GM18508 (cell line): ENCODE measurements around the gene ANKRD13A.
"Not testable (repeated sequence)": the region's sequence is repeated elsewhere in the genome, so short reads cannot be mapped to it uniquely, and the experiment has no call there.

Source experiments
- ATAC-seq: cut with Tn5 transposase; IDR thresholded peaks from one replicate; pipeline ENCODE4 v1.9.1; 2021; ENCODE audit warnings: moderate number of reproducible peaks; ENCODE audit not compliant: insufficient read depth, unreplicated experiment

Gene ANKRD13A

DNA sequence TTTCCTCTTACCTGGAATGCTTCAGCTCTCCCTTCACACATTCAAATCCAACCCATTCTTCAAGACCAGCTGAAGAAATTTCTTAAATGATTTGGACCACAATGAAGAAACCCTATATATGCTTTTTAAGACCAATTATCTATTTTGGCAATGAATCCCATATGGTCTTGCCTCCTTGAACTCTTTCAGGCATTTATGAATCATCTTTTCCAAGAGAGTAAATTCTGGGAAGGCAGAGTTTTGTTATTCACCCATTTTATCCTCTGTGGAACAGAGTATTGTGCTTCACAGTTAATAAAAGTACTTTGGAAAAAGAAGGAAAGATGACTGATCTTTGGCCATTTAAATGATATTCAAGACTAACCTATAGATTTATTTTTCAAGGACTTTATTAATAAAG is 17.0 kb upstream of the ANKRD13A start:
- no peak for ATAC-seq

DNA sequence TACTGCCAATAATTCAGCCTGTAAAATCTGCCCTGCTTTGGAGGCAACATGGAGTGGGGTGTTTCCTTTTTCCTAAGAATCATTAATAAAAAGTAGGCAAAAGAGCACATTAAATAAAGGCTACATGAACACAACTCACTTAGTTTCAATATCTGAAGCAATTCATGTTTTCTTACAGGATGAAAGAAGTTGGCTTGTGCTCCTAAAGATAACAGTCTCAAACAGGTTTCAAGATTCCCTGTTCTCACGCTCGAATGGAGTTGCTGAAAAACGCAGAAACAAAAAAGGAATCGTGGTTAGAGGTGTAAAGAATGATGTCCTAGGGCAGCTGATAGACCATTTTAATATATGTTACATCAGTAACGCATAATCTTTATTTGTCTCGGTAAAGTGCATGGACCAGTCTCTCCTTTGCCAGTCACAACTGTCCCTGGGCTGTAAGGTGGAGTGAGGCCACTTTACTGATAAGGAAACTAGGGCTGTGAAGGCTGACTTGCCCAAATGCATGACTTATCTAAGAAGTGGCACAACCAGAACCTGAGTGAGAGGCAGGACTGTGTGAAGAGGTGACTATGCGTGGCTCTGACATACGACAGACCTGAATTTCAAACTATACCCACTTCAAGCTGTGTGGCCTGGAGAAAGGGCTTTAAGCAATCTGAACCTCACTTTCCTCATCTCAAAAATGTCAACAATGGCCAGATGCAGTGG is 15.6 kb upstream of the ANKRD13A start:
- ATAC-seq, result no peak

DNA sequence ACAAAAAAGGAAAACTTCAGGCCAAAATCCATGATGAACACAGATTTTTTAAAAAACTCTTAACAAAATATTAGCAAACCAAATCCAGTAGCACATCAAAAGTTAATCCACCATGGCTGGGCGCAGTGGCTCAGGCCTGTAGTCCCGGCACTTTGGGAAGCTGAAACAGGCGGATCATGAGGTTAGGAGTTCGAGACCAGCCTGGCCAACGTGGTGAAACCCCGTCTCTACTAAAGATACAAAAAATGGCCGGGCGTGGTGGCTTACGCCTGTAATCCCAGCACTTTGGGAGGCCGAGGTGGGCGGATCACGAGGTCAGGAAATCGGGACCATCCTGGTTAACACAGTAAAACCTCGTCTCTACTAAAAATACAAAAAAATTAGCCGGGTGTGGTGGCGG is 13.0 kb upstream of the ANKRD13A start:
- not testable (repeated sequence) for ATAC-seq

DNA sequence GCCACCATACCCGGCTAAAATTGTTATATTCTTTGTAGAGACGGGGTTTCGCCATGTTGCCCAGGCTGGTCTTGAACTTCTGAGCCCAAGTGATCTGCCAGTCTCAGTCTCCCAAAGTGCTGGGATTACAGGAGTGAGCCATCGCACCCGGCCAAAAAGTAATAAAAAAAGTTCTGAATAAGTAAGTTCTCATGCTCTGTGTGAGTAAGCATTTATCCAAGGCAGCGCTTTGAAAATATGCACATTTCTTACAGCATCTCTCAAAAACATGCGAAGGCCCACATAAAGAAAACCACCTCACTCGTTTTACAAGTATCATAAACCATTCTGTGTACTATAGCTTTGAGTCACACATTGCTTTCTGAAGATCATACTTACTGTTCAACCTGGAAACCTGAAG is 11.6 kb upstream of the ANKRD13A start:
- no peak for ATAC-seq

DNA sequence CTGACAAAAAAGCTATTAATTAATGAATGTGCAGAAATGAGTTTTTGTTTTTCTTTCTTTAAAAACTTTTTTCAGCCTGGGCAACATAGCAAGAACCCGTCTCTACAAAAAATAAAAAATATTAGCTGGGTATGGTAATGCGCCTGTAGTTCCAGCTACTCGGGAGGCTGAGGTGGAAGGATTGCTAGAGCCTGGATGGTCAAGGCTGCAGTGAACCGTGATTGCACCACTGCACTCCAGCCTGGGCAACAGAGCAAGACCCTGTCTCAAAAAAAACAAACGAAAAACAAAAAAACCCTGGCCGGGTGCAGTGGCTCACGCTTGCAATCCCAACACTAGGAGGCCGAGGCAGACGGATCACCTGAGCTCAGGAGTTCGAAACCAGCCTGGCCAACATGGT is 11.0 kb upstream of the ANKRD13A start:
- ATAC-seq, result no peak

DNA sequence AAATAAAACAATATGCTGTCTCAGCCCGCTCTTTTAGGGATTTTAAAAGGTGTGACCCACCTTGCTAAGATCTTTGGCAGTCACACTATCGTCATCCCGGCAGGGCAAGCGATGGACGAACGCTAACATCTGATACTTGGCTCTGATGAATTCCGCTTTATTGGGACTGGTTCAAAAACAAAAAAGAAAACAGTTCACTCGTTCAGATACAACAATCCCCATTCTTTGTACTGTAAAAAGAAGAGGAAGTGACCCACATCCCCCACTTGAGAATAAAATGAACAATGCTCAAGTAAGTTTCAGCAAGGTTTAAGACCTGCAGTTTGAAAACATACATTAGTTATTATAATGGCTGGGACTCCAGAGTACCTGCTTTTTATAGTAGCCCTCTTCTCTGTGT is 10.3 kb upstream of the ANKRD13A start:
- ATAC-seq, result no peak

DNA sequence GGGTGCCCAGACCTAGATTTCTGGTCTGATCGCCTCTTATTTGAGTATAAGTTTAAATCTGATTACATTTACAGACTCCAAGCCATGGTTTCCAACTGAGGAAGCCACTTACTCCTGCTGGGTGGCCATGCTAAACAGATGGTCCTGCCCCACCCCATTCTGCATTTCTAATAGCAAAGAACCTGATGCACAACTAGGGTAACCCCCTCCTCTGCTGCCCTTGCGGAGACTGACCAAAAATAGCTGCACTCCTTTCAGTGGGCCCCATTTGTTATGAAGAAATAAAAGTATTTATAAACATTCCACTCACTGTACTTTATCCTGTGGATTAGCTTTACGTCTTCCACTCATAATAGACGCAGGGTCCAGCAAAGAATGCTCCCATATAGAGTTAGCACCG is 9.8 kb upstream of the ANKRD13A start:
- ATAC-seq, result no peak

DNA sequence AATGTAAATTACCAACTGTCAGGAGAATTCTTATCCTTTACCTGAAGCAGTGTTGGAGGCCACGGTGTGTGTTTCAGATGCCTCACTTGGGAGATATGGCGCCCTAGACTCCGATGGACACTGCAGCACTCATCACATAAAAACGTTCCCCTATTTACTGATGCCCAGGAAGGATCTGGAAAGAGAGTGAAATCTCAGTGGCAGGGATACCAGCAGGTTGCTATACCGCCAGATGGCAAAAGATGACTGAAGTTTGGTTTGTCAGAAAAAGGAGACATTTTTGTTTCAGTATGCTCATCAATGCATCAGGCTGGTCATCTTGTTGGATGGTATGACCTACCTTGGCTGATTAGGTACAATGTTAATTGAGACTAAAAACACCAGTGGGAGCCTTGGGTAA is 7.6 kb upstream of the ANKRD13A start:
- no peak for ATAC-seq

DNA sequence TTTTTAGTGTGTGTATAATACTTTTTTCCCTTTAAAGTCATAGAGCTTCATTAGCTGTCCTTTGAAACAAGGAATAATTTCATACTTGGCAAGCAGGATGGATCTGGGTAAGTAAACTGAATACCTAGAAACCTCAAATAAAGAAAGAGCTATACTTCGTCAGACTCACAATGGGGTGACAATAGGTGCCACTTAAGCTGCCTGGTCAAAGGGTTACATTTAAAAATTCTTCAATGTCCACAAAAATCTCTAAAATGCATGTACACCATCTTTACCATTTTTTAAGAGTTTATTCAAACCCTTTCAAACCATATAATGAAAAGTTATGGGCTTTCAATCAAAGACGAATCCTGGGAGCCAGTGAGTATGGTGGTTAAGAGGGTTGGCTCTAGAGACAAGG is 6.1 kb upstream of the ANKRD13A start:
- ATAC-seq, result no peak

DNA sequence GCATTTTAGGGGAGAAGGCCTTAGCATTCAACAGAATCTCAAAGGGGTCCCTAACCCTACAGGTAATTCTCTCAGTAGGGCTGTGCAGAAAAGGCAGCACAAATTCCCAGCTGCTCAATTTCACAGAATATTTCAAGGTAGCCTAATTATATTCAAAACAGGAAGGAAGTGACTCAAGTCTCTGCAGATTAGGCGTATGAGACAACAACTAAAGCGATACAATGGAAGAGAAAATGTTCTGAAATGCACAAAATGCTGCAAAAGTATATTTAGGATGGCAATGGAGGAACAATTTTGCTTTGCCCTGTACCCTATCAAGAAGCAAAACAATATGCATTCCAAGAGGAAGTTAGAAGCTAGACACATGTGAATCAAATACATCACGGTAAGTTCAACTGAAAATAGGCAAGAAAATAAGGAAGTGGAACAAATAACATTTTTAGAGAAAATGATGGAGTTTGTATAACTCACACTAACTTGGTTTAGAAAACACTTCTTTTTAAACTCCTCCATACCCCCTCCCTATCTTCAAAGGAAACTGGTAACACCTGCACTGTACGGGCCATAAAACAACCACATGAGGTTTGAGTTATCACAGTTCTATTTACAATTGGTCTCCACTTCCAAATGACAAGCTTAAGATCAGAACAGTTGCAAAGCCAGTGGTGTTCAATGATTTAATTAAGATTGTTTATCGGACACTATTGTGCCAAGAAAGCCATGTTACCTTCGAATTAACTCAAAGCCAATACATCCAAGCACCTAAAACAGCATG is 4.6 kb upstream of the ANKRD13A start:
- no peak for ATAC-seq

DNA sequence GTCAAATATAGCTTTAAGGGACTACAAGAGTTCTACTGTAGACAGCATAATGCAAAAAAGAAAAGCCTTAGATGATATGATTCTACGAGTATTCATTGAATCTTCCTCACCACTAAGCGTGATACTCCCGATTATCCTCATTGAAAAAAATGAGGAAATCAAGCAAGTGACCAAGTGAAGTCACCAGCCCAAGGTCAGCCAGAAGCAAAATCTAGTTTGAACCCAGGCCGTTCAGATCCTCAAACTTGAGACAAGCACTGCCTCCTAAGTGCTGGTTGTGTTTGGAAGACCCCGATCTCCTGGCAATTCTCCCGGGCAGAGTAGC is 3.9 kb upstream of the ANKRD13A start:
- no peak for ATAC-seq

DNA sequence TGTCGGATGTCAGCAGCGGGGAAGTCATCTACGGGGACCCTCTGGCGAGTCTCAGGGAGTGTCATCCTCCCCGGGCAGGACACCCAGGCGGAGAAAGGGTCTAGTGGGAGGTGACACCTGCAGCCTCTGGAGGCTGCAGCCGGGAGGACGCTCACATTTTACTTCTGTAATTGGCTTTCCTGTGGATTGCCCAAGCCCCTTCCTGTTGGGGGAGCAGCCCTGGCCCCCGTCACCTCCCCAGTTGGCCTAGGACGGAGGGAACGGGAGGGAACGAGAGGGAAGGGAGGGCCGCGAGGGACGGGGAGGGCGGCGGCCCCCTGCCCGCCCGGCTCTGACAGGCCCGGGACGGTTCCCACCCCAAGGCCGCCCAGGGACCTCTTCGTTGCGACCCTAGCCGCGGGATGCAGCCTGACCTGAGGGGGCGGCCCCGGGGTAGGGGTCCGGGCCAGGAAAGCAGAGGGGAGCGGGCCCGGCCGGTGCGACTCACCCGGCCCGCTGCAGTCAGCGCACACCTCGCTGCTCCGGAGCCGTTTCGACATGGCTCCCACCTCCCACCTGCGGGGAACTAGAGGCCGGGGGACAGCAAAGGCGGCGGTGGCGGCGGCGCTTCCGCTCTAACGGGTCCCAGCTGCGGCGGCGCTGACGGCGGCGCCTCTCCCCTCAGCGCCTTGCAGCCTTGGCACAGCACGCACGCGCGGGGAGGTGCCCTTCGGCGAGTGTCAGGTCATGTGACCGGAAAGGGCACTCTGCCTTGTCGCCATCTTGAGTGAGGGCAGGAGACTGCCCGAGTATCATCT is 3.3 kb upstream of the ANKRD13A start, which contains the start of gene GIT2:
Gene GIT2, minus strand, starts transcription at position 683 of the 797 bp plus-strand sequence. Its CDS starts 144 bp downstream, at position 539.
- peak; percentile 41 for ATAC-seq

DNA sequence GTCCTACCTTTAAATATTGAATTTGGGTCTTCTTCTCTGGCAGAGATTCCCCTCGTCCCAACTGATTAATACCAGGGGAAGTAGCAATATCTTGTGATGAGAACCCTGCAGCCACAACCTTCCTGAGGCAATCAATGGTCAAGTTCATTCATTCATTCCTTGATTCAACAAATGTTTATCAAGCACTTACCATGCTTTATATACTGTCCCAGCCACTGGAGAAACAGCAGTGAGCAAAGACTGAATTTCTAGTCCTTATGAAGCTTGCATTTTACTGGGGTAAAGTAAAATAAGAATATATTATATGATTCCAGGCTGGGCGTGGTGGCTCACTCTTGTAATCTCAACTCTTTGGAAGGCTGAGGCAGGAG is 2.8 kb upstream of the ANKRD13A start:
- no peak for ATAC-seq

DNA sequence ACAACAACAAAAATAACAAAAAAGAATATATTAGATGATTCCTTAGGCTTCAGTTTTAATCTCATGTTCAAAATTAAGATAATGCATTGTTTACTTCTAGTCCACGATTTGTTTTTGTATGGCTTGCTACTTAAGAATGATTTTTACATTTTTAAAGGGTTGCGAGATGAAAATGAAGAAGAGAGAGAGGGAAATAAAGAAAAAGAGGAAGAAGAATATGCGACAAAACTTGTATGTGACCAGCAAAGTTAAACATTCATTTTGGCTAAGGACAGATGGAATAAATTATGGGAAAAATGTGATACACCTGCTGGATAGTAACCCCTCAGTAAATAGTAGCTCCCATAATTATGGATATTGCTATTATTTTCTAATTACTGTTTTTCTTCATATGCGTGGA is 1.8 kb upstream of the ANKRD13A start:
- no peak for ATAC-seq

DNA sequence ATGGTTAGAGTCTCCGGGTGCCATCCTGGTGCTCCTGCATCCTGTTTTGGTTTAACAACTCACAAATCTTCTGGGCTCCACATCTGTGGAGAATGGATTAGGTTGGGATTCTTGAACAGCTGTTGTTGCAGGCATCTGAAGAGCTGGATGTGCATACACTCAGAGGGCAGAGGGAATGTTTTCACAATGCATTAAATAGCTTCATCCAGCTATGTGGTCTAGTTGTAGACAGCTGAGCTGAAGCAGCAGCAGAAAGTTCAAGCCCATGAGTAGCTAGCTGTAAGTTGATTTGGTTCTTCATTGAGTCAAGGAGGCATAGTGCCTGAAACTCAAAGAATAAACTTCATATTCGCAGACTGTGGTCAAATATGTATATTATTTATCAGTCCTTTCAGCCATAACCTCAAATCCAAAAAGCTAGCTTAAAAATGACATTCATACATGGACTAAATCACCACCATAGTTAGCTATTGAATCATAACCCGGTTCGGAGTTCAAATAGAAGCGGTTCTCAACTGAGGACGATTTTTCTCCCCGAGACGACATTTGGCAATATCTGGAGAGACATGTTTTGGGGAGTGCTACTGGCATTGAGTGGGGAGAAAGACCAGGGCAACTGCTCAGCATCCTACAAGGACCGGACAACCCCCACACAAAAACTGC is 858 bp upstream of the ANKRD13A start:
- no peak for ATAC-seq

DNA sequence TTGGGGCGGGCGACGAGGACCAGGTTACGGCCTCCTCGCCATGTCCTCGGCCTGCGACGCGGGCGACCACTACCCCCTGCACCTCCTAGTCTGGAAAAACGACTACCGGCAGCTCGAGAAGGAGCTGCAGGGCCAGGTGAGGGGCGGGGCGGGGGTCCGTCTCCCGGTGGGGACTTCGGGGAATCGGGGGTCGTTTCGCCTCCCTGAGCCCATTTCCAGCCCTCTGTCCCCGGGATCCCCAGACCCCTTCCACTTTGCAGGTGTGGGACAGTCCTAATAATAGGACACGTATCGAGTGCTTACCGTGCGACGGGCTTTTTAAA is 380 bp downstream of the ANKRD13A start:
- ATAC-seq, result no peak

DNA sequence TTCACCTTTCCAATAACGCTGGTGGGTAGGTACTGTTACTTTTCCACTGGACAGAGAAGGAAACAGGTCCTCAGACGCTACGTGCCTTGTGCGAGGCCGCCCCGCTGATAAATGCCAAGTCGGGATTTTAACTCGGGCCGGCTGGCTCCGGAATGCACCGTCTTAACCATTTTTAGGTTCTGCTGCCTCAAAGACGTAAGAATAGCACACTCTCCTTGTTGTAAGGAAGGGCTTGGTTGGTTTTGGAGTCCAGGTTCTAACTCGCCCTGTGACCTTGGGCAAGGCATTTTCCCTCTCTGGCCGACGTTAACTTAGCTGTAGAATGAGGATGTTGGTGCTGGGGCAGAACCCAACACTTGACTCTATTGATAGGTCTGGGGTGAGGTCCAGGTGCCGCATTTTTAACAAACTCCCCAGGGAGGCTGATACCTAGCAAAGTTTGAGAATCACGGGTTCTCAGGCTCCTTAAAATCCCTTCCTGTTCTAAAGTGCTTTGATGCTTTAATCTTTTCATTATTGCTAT is 814 bp downstream of the ANKRD13A start:
- no peak for ATAC-seq

DNA sequence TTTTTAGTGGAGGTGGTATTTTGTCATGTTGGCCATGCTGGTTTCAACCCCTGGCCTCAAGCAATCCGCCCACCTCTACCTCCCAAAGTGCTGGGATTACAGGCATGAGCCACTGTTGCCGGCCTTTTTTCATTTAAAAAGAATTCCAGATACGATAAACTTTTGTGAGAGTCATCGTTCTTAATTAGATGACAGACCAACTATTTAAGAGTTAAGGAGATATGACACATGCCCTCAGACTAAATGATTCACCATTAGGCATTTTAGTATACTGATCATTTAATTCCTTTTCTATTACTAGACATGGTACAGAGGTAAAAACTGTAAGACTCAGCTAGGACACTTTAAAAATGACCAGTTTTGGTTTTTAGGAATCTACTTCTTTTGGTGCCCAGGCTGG is 2.4 kb downstream of the ANKRD13A start:
- no peak for ATAC-seq

DNA sequence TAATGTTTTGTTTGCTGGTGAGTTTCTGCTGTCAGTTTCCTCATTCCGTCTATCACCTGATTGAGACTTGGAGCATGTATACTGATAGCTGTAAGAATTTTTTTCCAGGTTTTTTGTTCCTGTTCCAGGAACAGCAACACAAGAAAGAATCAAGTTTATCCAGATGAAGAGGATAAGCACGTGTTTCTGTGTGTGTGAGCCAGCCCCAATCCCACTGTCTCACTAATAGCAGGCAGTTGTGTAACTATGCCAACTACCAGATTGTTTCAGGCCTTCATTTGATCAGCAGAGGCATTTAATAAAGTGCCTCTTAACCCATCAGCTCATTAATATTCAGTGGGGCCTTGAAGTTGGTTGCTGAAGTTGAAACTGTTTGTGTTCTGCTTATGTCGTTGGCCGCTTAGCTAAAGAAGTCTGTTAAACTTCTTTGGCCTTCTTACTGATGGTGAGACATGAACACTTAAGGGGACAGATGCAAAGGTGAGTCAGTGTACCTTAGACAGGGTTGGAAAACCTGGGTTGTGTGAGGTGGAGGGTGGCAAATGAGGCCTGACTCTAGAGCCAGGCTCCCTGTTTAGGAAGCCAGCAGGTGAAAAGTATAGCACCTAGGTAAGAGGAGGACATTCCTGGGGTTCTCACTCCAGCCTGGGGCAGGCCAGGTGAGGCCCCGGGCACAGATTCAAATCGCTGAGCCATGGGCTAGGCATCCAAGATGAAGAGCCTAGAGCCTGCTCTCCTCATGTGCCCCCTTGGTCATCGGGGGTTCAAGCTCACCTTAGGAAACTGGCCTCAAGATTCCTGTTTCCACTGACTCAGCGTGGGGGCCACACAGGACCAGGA is 3.7 kb downstream of the ANKRD13A start:
- no peak for ATAC-seq

DNA sequence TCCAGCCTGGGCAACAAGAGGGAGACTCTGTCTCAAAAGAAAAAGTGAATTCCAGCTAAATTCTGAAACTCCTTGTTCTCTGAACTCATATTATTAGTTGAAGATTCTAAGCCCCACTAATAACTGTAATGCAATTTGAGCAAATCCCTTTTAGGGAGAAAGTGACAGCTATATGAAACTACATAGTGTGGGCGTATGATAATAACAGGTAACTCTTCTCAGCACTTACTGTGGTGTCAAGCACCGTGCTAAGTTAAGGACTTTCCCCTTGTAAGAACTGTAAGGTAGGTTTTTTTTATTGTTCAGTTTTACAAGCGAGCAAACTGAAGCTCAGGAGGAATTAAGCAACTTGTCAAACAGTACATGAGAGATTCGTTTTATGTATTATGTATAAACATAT is 5.4 kb downstream of the ANKRD13A start:
- no peak for ATAC-seq
